K562 (cell line): ENCODE results near the gene ECT2L.

Experiments used
- CBX3 ChIP-seq, 2 experiments: IDR thresholded peaks; 1 replicate in 1 of 2; 2 replicates in 1 of 2; pipeline ENCODE4 v1.6.1; 2012; ENCODE audit warnings: inconsistent platforms in 2 of 2, low read length in 2 of 2, borderline replicate concordance in 1 of 2, control low read depth in 1 of 2
- HCFC1 ChIP-seq: IDR thresholded peaks from 2 replicates; pipeline ENCODE4 v1.6.1; 2012; ENCODE audit warnings: low read depth, low read length, improper control_type of control experiment
- HDGF ChIP-seq: fragments of 450-650 bp; IDR thresholded peaks from 2 replicates; pipeline ENCODE4 v1.6.1; 2016
- IRF2 ChIP-seq: sonication (generic); formaldehyde crosslinking; IDR thresholded peaks from 2 replicates; pipeline ENCODE4 v1.8.1; 2022; ENCODE audit warnings: mild to moderate bottlenecking, missing genetic modification reagents
- MTA3 ChIP-seq: fragments of 450-650 bp; formaldehyde crosslinking; IDR thresholded peaks from 2 replicates; pipeline ENCODE4 v1.6.1; 2017; ENCODE audit warnings: mild to moderate bottlenecking, borderline replicate concordance
- POLR2AphosphoS5 ChIP-seq: IDR thresholded peaks from 2 replicates; pipeline ENCODE4 v1.6.1; 2011; ENCODE audit warnings: mild to moderate bottlenecking, low read depth, low read length, moderate library complexity; ENCODE audit not compliant: control insufficient read depth, insufficient read depth
- SRSF3 ChIP-seq: fragments of 200-400 bp; formaldehyde crosslinking; IDR thresholded peaks from 2 replicates; pipeline ENCODE4 v1.6.1; 2016; ENCODE audit warnings: mild to moderate bottlenecking, low read length, moderate library complexity; ENCODE audit not compliant: insufficient read depth
- ZEB2 ChIP-seq: fragments of 450-650 bp; IDR thresholded peaks from 2 replicates; pipeline ENCODE4 v1.6.1; 2016
- ZNF785 ChIP-seq: fragments of 250-450 bp; sonication (Bioruptor Pico); IDR thresholded peaks from 2 replicates; pipeline ENCODE4 v1.4.0; 2020; ENCODE audit warnings: mild to moderate bottlenecking
- TF ChIP-seq, protein P1 (sequence below), 3 experiments: IDR thresholded peaks in 2 of 3; conservative IDR thresholded peaks in 1 of 3; 2 replicates each; pipeline ENCODE4 v1.5.1; 2011 to 2012; ENCODE audit warnings: low read length in 3 of 3, mild to moderate bottlenecking in 3 of 3, control low read depth in 2 of 3, improper control_type of control experiment in 1 of 3, inconsistent platforms in 1 of 3, low read depth in 1 of 3, mixed read lengths in 1 of 3, moderate library complexity in 1 of 3; ENCODE audit not compliant: insufficient read depth in 2 of 3
- TF ChIP-seq, protein P2 (sequence below): IDR thresholded peaks from 2 replicates; pipeline ENCODE4 v1.6.1; 2011; ENCODE audit not compliant: insufficient read length; ENCODE audit errors: extremely low read depth
- TF ChIP-seq, protein P3 (sequence below): fragments of 450-650 bp; IDR thresholded peaks from 2 replicates; pipeline ENCODE4 v1.6.1; 2016; ENCODE audit warnings: mild to moderate bottlenecking, moderate library complexity
- TF ChIP-seq, protein P4 (sequence below): fragments of 250-450 bp; sonication (Bioruptor Pico); IDR thresholded peaks from 2 replicates; pipeline ENCODE4 v1.5.1; 2021; ENCODE audit warnings: mild to moderate bottlenecking

DNA sequence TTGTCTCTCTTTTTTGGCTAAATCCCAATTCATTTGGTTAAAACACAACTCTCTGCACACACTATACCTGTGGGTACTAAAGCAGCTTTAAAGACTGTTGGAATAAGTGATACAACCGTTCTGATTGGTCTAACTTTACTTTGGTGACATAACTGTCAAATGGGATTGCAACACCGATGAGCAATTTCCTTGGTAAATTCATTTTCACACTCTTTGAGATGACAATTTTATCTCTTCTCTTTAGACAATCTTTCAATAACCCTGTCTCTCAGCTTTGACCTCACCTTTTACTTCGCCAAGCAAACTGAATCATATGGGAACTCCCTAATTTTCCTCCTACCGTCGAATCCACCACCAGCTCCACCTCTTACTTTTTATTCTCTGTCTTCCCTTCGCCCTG is 60.8 kb downstream of the ECT2L start:
- TF ChIP-seq, protein P1, sequence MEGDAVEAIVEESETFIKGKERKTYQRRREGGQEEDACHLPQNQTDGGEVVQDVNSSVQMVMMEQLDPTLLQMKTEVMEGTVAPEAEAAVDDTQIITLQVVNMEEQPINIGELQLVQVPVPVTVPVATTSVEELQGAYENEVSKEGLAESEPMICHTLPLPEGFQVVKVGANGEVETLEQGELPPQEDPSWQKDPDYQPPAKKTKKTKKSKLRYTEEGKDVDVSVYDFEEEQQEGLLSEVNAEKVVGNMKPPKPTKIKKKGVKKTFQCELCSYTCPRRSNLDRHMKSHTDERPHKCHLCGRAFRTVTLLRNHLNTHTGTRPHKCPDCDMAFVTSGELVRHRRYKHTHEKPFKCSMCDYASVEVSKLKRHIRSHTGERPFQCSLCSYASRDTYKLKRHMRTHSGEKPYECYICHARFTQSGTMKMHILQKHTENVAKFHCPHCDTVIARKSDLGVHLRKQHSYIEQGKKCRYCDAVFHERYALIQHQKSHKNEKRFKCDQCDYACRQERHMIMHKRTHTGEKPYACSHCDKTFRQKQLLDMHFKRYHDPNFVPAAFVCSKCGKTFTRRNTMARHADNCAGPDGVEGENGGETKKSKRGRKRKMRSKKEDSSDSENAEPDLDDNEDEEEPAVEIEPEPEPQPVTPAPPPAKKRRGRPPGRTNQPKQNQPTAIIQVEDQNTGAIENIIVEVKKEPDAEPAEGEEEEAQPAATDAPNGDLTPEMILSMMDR (IDR thresholded peaks at IDR 0.05 in 2 of 3, conservative IDR thresholded peaks at IDR 0.05 in 1 of 3; ENCODE audit: insufficient read depth in 2 of 3, low read depth in 1 of 3, low read length in 3 of 3), result no peak
- TF ChIP-seq ZEB2 (no peak), HDGF (no peak), HCFC1 (no peak), POLR2AphosphoS5 (no peak), SRSF3 (no peak), MTA3 (no peak), CBX3 (IDR thresholded peaks at IDR 0.05; ENCODE audit: borderline replicate concordance in 1 of 2, low read length in 2 of 2) (no peak), ZNF785 (CRISPR knock-in tag) (no peak), IRF2 (no peak)
- TF ChIP-seq, protein P2, sequence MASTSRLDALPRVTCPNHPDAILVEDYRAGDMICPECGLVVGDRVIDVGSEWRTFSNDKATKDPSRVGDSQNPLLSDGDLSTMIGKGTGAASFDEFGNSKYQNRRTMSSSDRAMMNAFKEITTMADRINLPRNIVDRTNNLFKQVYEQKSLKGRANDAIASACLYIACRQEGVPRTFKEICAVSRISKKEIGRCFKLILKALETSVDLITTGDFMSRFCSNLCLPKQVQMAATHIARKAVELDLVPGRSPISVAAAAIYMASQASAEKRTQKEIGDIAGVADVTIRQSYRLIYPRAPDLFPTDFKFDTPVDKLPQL, result no peak
- TF ChIP-seq, protein P3, sequence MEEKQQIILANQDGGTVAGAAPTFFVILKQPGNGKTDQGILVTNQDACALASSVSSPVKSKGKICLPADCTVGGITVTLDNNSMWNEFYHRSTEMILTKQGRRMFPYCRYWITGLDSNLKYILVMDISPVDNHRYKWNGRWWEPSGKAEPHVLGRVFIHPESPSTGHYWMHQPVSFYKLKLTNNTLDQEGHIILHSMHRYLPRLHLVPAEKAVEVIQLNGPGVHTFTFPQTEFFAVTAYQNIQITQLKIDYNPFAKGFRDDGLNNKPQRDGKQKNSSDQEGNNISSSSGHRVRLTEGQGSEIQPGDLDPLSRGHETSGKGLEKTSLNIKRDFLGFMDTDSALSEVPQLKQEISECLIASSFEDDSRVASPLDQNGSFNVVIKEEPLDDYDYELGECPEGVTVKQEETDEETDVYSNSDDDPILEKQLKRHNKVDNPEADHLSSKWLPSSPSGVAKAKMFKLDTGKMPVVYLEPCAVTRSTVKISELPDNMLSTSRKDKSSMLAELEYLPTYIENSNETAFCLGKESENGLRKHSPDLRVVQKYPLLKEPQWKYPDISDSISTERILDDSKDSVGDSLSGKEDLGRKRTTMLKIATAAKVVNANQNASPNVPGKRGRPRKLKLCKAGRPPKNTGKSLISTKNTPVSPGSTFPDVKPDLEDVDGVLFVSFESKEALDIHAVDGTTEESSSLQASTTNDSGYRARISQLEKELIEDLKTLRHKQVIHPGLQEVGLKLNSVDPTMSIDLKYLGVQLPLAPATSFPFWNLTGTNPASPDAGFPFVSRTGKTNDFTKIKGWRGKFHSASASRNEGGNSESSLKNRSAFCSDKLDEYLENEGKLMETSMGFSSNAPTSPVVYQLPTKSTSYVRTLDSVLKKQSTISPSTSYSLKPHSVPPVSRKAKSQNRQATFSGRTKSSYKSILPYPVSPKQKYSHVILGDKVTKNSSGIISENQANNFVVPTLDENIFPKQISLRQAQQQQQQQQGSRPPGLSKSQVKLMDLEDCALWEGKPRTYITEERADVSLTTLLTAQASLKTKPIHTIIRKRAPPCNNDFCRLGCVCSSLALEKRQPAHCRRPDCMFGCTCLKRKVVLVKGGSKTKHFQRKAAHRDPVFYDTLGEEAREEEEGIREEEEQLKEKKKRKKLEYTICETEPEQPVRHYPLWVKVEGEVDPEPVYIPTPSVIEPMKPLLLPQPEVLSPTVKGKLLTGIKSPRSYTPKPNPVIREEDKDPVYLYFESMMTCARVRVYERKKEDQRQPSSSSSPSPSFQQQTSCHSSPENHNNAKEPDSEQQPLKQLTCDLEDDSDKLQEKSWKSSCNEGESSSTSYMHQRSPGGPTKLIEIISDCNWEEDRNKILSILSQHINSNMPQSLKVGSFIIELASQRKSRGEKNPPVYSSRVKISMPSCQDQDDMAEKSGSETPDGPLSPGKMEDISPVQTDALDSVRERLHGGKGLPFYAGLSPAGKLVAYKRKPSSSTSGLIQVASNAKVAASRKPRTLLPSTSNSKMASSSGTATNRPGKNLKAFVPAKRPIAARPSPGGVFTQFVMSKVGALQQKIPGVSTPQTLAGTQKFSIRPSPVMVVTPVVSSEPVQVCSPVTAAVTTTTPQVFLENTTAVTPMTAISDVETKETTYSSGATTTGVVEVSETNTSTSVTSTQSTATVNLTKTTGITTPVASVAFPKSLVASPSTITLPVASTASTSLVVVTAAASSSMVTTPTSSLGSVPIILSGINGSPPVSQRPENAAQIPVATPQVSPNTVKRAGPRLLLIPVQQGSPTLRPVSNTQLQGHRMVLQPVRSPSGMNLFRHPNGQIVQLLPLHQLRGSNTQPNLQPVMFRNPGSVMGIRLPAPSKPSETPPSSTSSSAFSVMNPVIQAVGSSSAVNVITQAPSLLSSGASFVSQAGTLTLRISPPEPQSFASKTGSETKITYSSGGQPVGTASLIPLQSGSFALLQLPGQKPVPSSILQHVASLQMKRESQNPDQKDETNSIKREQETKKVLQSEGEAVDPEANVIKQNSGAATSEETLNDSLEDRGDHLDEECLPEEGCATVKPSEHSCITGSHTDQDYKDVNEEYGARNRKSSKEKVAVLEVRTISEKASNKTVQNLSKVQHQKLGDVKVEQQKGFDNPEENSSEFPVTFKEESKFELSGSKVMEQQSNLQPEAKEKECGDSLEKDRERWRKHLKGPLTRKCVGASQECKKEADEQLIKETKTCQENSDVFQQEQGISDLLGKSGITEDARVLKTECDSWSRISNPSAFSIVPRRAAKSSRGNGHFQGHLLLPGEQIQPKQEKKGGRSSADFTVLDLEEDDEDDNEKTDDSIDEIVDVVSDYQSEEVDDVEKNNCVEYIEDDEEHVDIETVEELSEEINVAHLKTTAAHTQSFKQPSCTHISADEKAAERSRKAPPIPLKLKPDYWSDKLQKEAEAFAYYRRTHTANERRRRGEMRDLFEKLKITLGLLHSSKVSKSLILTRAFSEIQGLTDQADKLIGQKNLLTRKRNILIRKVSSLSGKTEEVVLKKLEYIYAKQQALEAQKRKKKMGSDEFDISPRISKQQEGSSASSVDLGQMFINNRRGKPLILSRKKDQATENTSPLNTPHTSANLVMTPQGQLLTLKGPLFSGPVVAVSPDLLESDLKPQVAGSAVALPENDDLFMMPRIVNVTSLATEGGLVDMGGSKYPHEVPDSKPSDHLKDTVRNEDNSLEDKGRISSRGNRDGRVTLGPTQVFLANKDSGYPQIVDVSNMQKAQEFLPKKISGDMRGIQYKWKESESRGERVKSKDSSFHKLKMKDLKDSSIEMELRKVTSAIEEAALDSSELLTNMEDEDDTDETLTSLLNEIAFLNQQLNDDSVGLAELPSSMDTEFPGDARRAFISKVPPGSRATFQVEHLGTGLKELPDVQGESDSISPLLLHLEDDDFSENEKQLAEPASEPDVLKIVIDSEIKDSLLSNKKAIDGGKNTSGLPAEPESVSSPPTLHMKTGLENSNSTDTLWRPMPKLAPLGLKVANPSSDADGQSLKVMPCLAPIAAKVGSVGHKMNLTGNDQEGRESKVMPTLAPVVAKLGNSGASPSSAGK, result no peak
- TF ChIP-seq, protein P4, sequence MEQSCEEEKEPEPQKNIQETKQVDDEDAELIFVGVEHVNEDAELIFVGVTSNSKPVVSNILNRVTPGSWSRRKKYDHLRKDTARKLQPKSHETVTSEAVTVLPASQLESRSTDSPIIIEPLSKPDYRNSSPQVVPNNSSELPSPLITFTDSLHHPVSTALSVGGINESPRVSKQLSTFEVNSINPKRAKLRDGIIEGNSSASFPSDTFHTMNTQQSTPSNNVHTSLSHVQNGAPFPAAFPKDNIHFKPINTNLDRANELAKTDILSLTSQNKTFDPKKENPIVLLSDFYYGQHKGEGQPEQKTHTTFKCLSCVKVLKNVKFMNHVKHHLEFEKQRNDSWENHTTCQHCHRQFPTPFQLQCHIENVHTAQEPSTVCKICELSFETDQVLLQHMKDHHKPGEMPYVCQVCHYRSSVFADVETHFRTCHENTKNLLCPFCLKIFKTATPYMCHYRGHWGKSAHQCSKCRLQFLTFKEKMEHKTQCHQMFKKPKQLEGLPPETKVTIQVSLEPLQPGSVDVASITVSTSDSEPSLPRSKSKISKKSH (CRISPR knock-in tag), result no peak
